ENCODE measurements around the gene GCK.

Gene GCK

DNA sequence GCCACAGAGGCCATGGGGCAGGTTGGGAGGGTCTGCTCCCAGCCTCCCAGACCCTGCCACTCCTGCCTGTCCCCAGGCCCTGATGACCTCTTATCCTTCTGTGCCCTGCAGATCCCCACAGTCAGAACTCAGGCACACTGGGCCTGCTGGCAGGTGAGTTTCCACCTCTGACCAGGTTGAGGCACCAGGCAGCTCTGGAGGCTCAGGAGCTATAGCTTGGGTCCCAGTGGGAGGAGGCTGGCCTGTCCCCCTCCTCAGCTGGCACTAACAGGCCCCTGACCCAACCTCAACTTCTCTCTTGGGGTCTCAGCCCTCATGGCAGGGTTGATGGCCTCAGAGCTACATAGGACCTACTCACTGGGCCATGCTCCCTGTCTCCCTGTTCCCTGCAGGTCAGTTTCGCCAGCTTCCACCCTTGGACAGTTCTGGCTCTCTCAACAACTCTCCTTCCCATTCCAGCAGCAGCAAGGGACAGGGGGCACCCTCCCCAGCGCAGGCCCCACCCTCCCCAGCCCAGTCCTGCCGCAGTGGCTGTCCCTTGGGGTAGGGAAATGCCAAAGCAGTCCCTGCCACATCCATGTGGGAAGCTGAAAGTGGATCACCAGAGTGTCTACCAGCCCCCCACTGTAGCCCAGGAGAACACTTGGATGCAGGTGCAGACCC, 87.8 kb downstream of the GCK start:
- intact Hi-C loops (cut with DNase I) = no loop called here
- DNase-seq = peak in 2 of 10 donors; percentile 17 to 55

DNA sequence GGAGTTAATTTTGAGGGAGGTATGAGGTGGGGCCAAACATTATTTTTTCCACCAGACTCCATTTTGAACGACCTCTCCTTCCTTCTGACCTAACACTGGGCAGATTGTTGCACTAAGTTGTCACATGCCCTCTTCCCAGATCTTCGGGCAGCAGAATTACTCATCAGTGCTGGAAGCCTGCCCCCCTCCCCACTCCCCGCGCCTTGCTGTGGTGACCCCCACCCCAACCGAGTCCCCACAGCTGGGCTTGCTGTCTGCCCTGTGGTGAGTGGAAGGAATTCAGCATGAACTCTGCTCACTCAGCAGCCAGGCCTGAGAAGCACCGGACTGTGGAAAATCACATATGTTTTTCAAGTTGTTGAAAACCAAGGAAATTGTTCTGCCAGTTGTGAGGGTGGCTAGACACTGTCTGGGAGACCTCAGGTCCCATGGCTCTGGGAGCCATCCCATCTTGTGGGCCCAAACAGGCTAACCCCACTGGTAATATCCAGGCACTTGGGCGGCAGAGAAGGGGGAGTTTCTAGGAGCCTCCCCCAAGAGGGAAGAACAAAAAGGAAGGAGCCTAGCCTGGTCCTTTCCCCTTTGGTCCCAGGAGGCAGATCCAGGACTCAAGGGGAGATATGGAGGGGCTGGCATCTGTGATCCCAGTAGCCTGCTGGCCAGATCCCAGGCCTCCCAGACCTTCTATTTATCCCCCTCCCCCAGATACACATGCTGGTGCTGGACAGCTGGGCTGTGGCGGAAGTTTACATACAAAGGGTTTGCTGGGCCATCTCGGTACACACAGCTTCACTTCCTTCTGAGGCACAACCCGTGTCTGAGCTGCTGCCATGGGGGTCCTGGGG, 88.6 kb downstream of the GCK start:
- intact Hi-C loops (cut with DNase I) = no loop called here

DNA sequence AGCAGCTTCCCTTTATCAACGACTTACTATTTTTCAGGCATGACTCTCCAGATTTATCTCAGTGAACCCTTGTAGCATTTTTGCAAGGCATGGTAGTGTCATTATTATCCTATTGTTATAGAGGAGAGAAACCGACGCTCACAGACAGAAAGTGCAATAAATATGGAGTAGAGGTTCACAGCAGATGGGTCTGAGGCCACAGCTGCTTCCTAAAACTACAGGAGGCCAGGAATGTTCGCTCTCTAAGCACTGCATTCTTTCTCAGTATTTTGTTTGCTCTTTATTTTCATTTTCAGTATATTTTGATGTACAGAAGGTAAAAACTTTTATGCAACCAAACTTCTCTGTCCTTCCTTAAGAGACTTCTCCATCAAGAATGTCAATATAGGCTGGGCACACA, 89.6 kb downstream of the GCK start:
- intact Hi-C loops (cut with DNase I) = no loop called here
- DNase-seq = no peak

More for the DNA sequence above, 88.6 kb downstream of the GCK start:
- DNase-seq = peak in 4 of 10 donors; percentile 38 to 86 (median 58)

DNA sequence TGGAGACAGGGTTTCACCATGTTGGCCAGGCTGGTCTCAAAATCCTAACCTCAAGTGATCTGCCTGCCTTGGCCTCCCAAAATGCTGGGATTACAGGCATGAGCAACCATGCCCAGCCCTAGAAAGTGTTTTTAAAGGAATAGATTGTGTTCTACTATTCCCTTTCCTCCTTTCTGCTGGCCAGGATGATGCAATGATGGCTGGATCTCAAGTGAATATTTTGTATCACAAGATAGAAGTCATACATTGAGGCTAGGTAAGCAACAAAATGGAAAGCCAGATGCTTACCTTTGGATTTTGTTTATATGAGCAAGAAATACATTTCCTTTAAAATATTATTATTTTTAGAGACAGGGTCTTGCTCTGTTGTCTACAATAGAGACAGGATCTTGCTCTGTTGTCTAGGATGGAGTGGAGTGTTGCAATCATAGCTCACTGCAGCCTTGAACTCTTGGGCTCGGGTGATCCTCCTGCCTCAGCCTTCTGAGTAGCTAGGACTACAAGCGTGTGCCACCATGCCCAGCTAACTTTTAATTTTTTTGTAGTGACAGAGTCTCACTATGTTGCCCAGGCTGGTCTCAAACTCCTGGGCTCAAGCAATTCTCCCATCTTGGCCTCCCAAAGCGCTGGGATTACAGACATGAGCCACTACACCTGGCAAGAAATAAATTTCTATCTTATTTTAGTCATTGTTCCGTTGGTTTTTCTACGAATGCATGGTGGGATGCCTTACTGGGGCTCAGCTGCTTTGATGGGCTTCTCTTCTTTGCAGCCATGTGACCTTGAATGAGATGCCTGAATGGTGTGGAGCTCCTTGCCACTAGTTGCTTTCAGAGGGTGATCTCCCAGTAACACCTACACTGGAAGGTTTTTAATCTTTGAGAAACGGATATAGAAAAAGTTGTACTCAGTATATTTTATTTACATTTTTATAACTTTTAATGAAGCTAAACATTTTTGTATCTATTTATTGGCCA, 90.9 kb downstream of the GCK start:
- no peak for DNase-seq
- intact Hi-C loops (cut with DNase I) = no loop called here

DNA sequence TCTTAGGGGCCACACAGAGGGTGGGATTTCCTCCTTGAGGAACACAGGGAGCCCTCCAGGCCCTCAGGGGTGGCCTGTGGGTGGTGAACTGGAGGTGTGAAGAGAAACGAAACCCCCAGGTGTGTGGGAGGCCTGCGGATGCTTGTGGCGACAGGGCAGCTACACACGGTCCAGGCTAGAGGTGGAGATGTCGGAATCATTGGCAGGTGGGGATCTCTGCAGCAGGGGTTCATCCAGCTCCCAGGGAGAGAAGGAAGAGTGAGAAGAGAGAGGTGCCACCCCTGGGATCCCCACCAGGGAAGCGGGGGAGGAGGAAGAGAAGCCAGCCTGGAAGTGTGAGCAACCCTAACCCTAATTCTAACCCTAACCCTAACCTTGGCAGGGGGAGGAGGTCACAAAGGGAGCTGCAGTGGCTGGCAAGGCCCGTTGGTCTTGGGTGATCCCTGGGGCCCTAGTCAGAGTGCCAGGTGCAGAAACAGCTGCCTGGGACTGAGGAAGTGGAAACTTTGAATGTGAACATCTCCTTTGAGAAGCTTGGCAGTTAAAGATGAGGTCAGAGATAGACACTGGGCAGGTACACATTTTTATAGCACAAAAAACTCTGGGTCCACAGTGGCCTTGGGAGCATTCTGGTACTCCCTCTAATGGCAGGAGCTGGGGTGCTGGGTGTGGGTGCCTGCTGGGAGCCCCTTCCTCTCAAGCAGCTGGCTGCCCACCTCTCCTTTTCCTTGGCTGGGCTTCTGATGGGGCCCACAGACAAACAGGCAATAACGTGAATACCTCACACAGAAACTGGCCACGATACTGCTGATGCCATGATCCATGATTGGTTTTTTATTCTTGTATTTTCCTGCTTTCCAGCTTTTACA, 91.9 kb downstream of the GCK start:
- intact Hi-C loops (cut with DNase I) = no loop called here
- no peak for DNase-seq

DNA sequence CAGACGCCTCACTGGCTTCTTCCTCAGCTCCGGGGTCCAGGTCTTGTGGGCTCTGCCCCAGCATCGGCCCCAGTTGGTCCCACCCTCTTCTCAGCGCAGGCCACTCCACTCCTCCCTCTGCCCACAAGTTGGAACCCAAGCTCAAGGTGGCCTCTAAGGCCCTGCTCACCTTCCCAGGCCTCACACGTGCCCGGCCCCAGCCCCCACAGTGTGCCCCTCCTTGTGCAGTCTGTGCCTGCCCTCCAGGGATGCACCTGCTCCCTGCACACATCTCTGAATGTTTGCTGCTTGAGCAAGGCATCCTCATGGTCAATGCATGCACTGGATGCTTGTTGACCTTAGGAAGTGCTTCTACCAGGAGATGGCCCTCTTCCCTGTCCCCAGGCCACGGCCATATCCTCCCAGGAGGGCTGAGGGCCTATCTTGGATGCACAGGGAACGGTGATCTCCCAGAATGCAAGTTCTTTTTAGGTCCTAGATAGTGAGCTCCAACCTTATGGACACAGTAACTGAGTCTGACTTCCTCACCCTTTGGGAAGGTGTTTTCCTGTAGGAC, 92.8 kb downstream of the GCK start:
- intact Hi-C loops (cut with DNase I) = no loop called here
- no peak for DNase-seq

DNA sequence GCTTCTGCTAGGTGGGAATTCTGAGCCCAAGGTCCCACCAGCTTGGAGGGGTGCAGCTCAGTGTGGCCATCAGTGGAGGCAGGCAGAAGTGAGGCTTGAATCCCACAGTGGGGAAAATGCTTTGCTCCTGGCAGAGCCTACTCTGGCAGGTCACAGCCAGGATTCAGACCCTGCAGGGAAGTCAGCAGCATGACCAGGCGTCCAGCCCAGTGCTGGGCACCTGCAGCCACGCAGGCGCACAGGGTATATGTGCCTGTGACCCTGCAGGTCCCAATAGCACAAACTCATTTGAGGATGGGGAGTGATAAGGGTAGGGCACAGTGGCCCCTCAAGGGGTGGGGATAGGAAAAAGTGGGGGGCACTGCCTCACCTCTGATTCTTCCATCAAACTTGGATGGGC, 93.5 kb downstream of the GCK start:
- peak in 1 of 10 donors; percentile 51 for DNase-seq
- intact Hi-C loops (cut with DNase I) = no loop called here

DNA sequence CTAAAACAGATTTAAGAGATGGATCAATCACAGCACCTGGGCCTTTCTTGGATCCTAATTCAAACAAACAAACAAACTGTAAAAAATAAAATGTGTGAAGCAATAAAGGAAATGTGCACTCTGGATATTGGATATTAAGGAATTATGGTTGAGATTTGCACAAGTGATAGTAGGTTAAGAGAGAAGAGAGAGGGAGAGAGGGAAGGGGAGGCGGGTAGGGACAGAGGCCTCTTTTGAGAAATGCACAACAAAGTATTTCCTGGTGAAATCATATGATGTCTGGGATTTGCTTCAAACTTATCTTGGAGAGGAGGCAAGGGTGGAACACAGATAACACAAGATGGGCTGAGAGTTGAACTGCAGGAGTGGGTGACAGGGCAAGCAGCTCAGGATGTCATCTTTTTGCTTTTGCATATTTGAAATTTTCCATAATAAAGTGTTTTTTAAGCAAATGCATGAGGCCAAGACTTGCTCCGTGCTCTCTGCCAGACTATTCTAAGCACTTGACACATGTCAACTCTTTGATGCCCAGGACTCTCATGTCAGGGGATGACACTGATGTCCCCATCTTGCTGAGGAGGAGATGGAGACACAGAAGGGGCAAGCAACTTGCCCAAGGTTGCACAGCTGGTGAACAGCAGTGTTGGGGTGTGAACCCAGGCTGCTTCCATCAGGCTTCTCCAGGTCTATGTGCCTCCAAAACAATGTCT, 94.2 kb downstream of the GCK start:
- DNase-seq = peak in 1 of 10 donors; percentile 11
- intact Hi-C loops (cut with DNase I) = no loop called here

DNA sequence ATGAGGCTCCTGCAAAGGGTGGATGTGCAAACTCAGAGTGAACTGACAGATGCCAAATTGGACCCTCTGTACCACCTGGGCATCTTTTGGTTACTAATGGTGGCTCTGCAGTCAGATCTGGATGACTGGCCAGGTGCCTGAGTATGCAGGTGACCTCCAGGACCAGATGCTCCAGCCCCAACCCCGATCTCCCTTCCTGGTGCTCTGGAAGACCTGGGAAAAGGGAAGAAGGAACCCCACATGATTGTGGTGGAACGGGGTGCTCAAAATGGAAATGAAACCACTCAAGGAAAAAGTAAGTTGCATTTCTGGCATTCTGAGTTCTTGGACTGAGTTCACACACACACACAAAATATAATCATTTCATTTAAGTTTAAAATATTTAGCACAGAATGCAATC, 94.9 kb downstream of the GCK start:
- intact Hi-C loops (cut with DNase I) = no loop called here
- DNase-seq = peak in 1 of 10 donors; percentile 51

Measured in posterior cingulate gyrus (tissue), 11 donors.